MM.1S (cell line): ENCODE data around the gene CCDC88A.

Experiments used
- CTCF ChIP-seq: fragments of 300-600 bp; sonication (generic); IDR thresholded peaks from 2 replicates; pipeline ENCODE4 v1.5.1; 2016; ENCODE audit warnings: antibody characterized with exemption, low read length, mixed read lengths
- EZH2 ChIP-seq: fragments of 300-600 bp; sonication (generic); optimal IDR thresholded peaks from 2 replicates; pipeline ENCODE3; 2017; ENCODE audit warnings: low read depth, mild to moderate bottlenecking, antibody characterized with exemption, low read length, mixed read lengths
- EZH2phosphoT487 ChIP-seq: fragments of 300-600 bp; sonication (generic); IDR thresholded peaks from 2 replicates; pipeline ENCODE4 v1.6.1; 2018; ENCODE audit warnings: antibody characterized with exemption, low read length

DNA sequence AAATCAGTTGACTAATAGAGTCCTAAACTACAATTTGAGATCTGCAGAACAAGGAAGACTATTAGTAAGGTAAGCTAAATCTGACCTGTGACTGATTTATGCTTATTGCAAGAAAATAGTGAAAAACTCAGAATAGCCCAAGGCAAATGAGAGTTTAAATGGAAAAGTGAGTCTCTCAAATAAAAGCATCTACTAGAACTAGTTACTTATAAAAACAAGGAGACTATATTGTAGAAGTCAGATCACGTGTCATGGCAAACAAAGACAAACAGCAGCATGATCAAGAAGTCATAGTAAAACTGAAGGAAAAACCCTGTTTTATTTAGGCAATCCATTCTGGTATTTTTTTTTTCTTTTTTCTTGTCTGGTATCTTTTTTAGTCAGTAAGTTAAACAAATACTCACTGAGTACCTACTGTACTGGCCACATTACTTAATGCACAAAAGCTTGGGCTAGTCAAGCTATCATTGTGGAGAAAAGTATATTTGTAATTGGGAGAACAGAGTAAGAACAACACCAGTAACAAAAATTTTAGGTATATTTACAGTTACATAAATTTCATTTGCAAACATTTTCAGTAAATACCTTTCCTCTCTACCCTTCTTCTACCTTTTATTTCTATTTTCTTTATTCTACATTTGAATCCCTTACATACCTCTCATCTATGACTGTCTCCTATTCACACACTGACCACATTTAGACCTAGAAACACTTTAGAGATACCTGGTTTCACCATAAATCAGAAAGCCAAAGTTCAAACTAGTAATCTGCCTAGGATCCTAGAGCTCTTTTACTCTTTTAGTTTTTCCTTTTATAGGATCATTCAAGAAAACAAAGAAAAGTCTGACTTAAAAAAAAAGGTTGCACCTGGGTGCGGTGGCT is 23.7 kb downstream of the CCDC88A start:
- no peak for TF ChIP-seq CTCF
- TF ChIP-seq EZH2phosphoT487: no peak
- TF ChIP-seq EZH2: no peak
